Endothelial cell of umbilical vein (primary cell): ENCODE measurements around the gene KCNMB2. TPM values are rescaled to one million over a fixed set of nuclear protein-coding genes. Genes with fewer than 3 reads are reported as not detected.

Experiments
- BruUV-seq: library from RNA; stranded (reverse); fragments of 400-500 nt; replicated peaks from 2 replicates; lab custom pipeline; 2021; lab: Mats Ljungman, UMichigan
- CTCF ChIA-PET: fragments of 300-600, 350-600 bp; sonication (Branson Sonifier 250); formaldehyde crosslinking; loops from one replicate; lab custom pipeline; 2021; ENCODE audit warnings: antibody characterized with exemption, inconsistent platforms; lab: Charles Lee
- POLR2A ChIA-PET: fragments of 300-600, 350-600 bp; sonication (Branson Sonifier 250); formaldehyde crosslinking; loops from one replicate; lab custom pipeline; 2021; ENCODE audit warnings: antibody characterized with exemption, inconsistent platforms; lab: Charles Lee
- DNase-seq: peaks from one replicate; pipeline ENCODE4 v3.0.0-alpha.2; 2011; ENCODE audit warnings: low read depth, low spot score
- FAIRE-seq: peaks from 2 replicates; lab custom pipeline; 2011; peaks lifted over from hg19 to GRCh38; lab: Jason Lieb, UNC
- H2AFZ ChIP-seq: 2 replicates; pipeline ENCODE4 v1.6.0; 2012; ENCODE audit warnings: low read depth, low read length, control low read depth, inconsistent platforms
- H3K27ac ChIP-seq: 2 replicates; pipeline ENCODE4 v1.5.1; 2011; ENCODE audit warnings: low read depth, mild to moderate bottlenecking, control low read depth, low read length, moderate library complexity; ENCODE audit not compliant: insufficient read depth
- H3K27me3 ChIP-seq, 2 experiments: 2 replicates each; pipeline versions ENCODE4 v1.6.0 to v1.6.1; 2011; ENCODE audit warnings: low read length in 2 of 2, mixed read lengths in 1 of 2; ENCODE audit not compliant: control insufficient read depth in 2 of 2, insufficient read depth in 2 of 2
- H3K36me3 ChIP-seq, 2 experiments: 2 replicates in 1 of 2; 3 replicates in 1 of 2; pipeline ENCODE4 v1.5.1; 2011; ENCODE audit warnings: low read length in 2 of 2, mild to moderate bottlenecking in 1 of 2, moderate library complexity in 1 of 2; ENCODE audit not compliant: control insufficient read depth in 2 of 2, insufficient read depth in 2 of 2; ENCODE audit errors: extremely low read depth in 1 of 2
- H3K4me1 ChIP-seq: 3 replicates; pipeline ENCODE4 v1.5.1; 2011; ENCODE audit warnings: mild to moderate bottlenecking, low read length; ENCODE audit not compliant: control insufficient read depth, insufficient read depth; ENCODE audit errors: extremely low read depth
- H3K4me2 ChIP-seq: 2 replicates; pipeline ENCODE4 v1.6.1; 2011; ENCODE audit warnings: low read length, control low read depth, mixed read lengths; ENCODE audit not compliant: insufficient read depth
- H3K4me3 ChIP-seq, 3 experiments: fragments of 200-600 bp in 1 of 3; sonication (generic), shearing (Covaris generic) in 1 of 3; replicated peaks in 1 of 3; 2 replicates each; pipeline ENCODE4 v1.5.1; 2011 to 2016; ENCODE audit warnings: control low read depth in 3 of 3, low read length in 3 of 3, mild to moderate bottlenecking in 2 of 3, inconsistent platforms in 1 of 3, low read depth in 1 of 3, moderate library complexity in 1 of 3; ENCODE audit not compliant: insufficient read depth in 1 of 3
- H3K79me2 ChIP-seq: 2 replicates; pipeline ENCODE4 v1.6.0; 2012; ENCODE audit warnings: low read length, inconsistent platforms; ENCODE audit not compliant: control insufficient read depth, insufficient read depth
- H3K9ac ChIP-seq: replicated peaks from 2 replicates; pipeline ENCODE3; 2011; ENCODE audit warnings: low read length, control low read depth; ENCODE audit not compliant: insufficient read depth; ENCODE audit errors: extremely low read depth
- H3K9me1 ChIP-seq: replicated peaks from 3 replicates; pipeline ENCODE4 v1.6.0; 2011; ENCODE audit warnings: mild to moderate bottlenecking, low read length; ENCODE audit not compliant: control insufficient read depth, insufficient read depth; ENCODE audit errors: extremely low read depth
- H3K9me3 ChIP-seq: replicated peaks from 2 replicates; pipeline ENCODE4 v1.5.1; 2012; ENCODE audit warnings: low read length, inconsistent platforms; ENCODE audit not compliant: control insufficient read depth, insufficient read depth
- H4K20me1 ChIP-seq: replicated peaks from 2 replicates; pipeline ENCODE3; 2011; ENCODE audit warnings: mild to moderate bottlenecking, low read length; ENCODE audit not compliant: control insufficient read depth, insufficient read depth; ENCODE audit errors: extremely low read depth
- EZH2 ChIP-seq: IDR thresholded peaks from 2 replicates; pipeline ENCODE4 v1.6.1; 2012; ENCODE audit warnings: borderline replicate concordance, low read depth, mild to moderate bottlenecking, moderate library complexity, low read length, inconsistent platforms; ENCODE audit not compliant: severe bottlenecking
- FOS ChIP-seq: IDR thresholded peaks from 2 replicates; pipeline ENCODE4 v1.6.1; 2011; ENCODE audit warnings: mild to moderate bottlenecking, low read length, moderate library complexity, borderline replicate concordance; ENCODE audit not compliant: insufficient read depth
- GATA2 ChIP-seq: IDR thresholded peaks from 2 replicates; pipeline ENCODE4 v1.7.0; 2011; ENCODE audit warnings: low read depth, mild to moderate bottlenecking, moderate library complexity, mixed read lengths, low read length; ENCODE audit not compliant: insufficient read length, insufficient read depth
- JUN ChIP-seq: IDR thresholded peaks from 2 replicates; pipeline ENCODE4 v1.6.1; 2011; ENCODE audit warnings: borderline replicate concordance, low read depth; ENCODE audit not compliant: insufficient read length, insufficient read depth
- MYC ChIP-seq: IDR thresholded peaks from one replicate; pipeline ENCODE4 v1.6.1; 2011; ENCODE audit warnings: mild to moderate bottlenecking, low read depth, low read length
- POLR2A ChIP-seq: IDR thresholded peaks from 2 replicates; pipeline ENCODE4 v1.6.1; 2012; ENCODE audit warnings: low read depth, mild to moderate bottlenecking, control low read depth, low read length
- POLR2AphosphoS5 ChIP-seq: IDR thresholded peaks from 2 replicates; pipeline ENCODE4 v1.6.1; 2012; ENCODE audit warnings: low read depth, mild to moderate bottlenecking, control low read depth, low read length, moderate library complexity; ENCODE audit not compliant: insufficient read depth
- dilution Hi-C: fragments of 300-500 bp; cut with MboI; formaldehyde crosslinking; loops from one replicate; pipeline ENCODE4 v1.15.0; 2019; ENCODE audit warnings: low sequenced_read_pairs; ENCODE audit not compliant: extremely low pct_ligation_motif_present
- intact Hi-C: fragments of 100-400 bp; cut with micrococcal nuclease; formaldehyde crosslinking; loops from one replicate; pipeline ENCODE4 v1.10.0; 2022
- polyA plus RNA-seq, 4 experiments: library from polyadenylated mRNA; depleted of rRNA in 3 of 4; stranded (reverse) in 3 of 4; unstranded in 1 of 4; fragments of >200 nt; gene quantifications; 2 replicates each; pipeline versions ENCODE4 v1.2.1 to v1.2.3, GENCODE V29; 2011 to 2012; ENCODE audit warnings: missing spikeins in 1 of 4
- total RNA-seq: library from RNA; stranded (reverse); gene quantifications from 2 replicates; pipeline ENCODE4 v1.2.3, GENCODE V29; 2021
- TF ChIP-seq, protein P1 (sequence below), 2 donors: IDR thresholded peaks; 1 replicate in 1 of 2; 2 replicates in 1 of 2; pipeline ENCODE4 v1.5.1; 2011; ENCODE audit warnings: low read length in 2 of 2, mild to moderate bottlenecking in 2 of 2, moderate library complexity in 2 of 2, control low read depth in 1 of 2, inconsistent platforms in 1 of 2, low read depth in 1 of 2; ENCODE audit not compliant: insufficient read depth in 1 of 2; ENCODE audit errors: extremely low read depth in 1 of 2
- TF ChIP-seq, protein P2 (sequence below): IDR thresholded peaks from 2 replicates; pipeline ENCODE4 v1.6.1; 2011; ENCODE audit not compliant: insufficient read depth, insufficient read length

Gene KCNMB2
- total and polyA plus RNA-seq, 2 donors (not counting 3 experiments of a cell fraction or from before 2014, with no cell fraction given) = not detected

DNA sequence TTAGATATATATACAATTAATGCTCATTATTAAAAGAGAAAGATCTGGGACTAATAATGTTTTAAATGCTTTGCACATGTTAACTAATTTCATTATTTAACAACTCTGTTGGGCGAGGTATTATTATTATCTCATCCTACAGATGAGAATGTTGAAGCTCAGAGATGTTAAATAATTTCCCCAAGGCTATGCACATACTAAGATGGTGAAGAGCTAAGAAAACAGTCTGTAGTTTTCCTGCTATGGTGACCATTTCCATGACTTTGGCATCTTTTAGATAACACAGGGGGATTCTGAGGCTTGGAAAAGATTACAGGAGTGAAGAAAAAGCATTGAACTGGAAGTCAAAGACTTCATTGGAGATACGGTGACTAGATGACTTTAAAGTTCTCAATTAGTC is 308.7 kb downstream of the KCNMB2 start:
- H3K9me3 ChIP-seq = no peaks in the 10 kb centered on the region
- no peak overlapping the region for H2AFZ ChIP-seq
- intact Hi-C loops = no loop called here
- CTCF ChIA-PET = no interaction called here
- POLR2A ChIA-PET = no interaction called here
- H3K36me3 ChIP-seq = no peaks in the 10 kb centered on the region
- no peaks in the 10 kb centered on the region for H4K20me1 ChIP-seq
- H3K4me1 ChIP-seq = no peaks in the 10 kb centered on the region
- no peak overlapping the region for H3K27ac ChIP-seq
- H3K9me1 ChIP-seq = no peaks in the 10 kb centered on the region
- H3K4me3 ChIP-seq = no peak overlapping the region
- H3K79me2 ChIP-seq = no peaks in the 10 kb centered on the region
- BruUV-seq = no TSS peak
- dilution Hi-C loops = no loop called here
- DNase-seq (no peak), FAIRE-seq (no peak)
- TF ChIP-seq JUN = no peak
- no peak for TF ChIP-seq POLR2AphosphoS5
- TF ChIP-seq, protein P1, sequence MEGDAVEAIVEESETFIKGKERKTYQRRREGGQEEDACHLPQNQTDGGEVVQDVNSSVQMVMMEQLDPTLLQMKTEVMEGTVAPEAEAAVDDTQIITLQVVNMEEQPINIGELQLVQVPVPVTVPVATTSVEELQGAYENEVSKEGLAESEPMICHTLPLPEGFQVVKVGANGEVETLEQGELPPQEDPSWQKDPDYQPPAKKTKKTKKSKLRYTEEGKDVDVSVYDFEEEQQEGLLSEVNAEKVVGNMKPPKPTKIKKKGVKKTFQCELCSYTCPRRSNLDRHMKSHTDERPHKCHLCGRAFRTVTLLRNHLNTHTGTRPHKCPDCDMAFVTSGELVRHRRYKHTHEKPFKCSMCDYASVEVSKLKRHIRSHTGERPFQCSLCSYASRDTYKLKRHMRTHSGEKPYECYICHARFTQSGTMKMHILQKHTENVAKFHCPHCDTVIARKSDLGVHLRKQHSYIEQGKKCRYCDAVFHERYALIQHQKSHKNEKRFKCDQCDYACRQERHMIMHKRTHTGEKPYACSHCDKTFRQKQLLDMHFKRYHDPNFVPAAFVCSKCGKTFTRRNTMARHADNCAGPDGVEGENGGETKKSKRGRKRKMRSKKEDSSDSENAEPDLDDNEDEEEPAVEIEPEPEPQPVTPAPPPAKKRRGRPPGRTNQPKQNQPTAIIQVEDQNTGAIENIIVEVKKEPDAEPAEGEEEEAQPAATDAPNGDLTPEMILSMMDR (IDR thresholded peaks at IDR 0.05; ENCODE audit: extremely low read depth in 1 of 2, insufficient read depth in 1 of 2, low read depth in 1 of 2, low read length in 2 of 2) = no peak
- TF ChIP-seq, protein P2, sequence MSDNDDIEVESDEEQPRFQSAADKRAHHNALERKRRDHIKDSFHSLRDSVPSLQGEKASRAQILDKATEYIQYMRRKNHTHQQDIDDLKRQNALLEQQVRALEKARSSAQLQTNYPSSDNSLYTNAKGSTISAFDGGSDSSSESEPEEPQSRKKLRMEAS = no peak
- TF ChIP-seq GATA2 = no peak
- no peak for TF ChIP-seq EZH2
- TF ChIP-seq FOS = no peak
- no peak for TF ChIP-seq MYC
- TF ChIP-seq POLR2A = no peak
- H3K4me2 ChIP-seq = no peak overlapping the region
- H3K27me3 ChIP-seq = no peaks in the 10 kb centered on the region
- no peak overlapping the region for H3K9ac ChIP-seq
